GM12878 (cell line): ENCODE measurements around the gene TBC1D23. TPM values are rescaled to one million over a fixed set of nuclear protein-coding genes. Genes with fewer than 3 reads are reported as not detected.

ENCODE experiments used
- BRCA1 ChIP-seq: IDR thresholded peaks from 2 replicates; pipeline ENCODE4 v1.6.1; 2011; ENCODE audit warnings: low read depth, low read length, improper control_type of control experiment
- ESRRA ChIP-seq: IDR thresholded peaks from 2 replicates; pipeline ENCODE4 v1.6.1; 2012; ENCODE audit warnings: mild to moderate bottlenecking, low read length, improper control_type of control experiment
- EZH2 ChIP-seq: IDR thresholded peaks from 2 replicates; pipeline ENCODE4 v1.6.1; 2012; ENCODE audit warnings: low read depth, mild to moderate bottlenecking, control low read depth, inconsistent platforms, low read length, borderline replicate concordance; ENCODE audit not compliant: control insufficient read depth
- LARP7 ChIP-seq: fragments of 450-650 bp; IDR thresholded peaks from 2 replicates; pipeline ENCODE4 v1.6.1; 2017; ENCODE audit warnings: mild to moderate bottlenecking
- MEF2B ChIP-seq: fragments of 450-650 bp; IDR thresholded peaks from 2 replicates; pipeline ENCODE4 v1.6.1; 2018; ENCODE audit warnings: mild to moderate bottlenecking, moderate library complexity; ENCODE audit not compliant: partially characterized antibody, poor library complexity, severe bottlenecking
- MYC ChIP-seq: IDR thresholded peaks from 2 replicates; pipeline ENCODE4 v1.6.1; 2011; ENCODE audit warnings: mild to moderate bottlenecking, low read length, moderate library complexity, inconsistent platforms; ENCODE audit not compliant: insufficient read depth, insufficient replicate concordance, insufficient read length, severe bottlenecking
- NBN ChIP-seq: fragments of 450-650 bp; IDR thresholded peaks from 2 replicates; pipeline ENCODE4 v1.6.1; 2016
- PAX5 ChIP-seq: IDR thresholded peaks from 2 replicates; pipeline ENCODE4 v1.6.1; 2011; ENCODE audit warnings: low read depth, low read length, borderline replicate concordance
- RCOR1 ChIP-seq: conservative IDR thresholded peaks from 2 replicates; pipeline ENCODE4 v1.6.1; 2012; ENCODE audit warnings: low read depth, low read length, improper control_type of control experiment
- RUNX3 ChIP-seq: IDR thresholded peaks from 2 replicates; pipeline ENCODE4 v1.6.1; 2012; ENCODE audit warnings: low read length, inconsistent platforms
- SUPT20H ChIP-seq: IDR thresholded peaks from 2 replicates; pipeline ENCODE4 v1.6.1; 2011; ENCODE audit warnings: low read depth, mild to moderate bottlenecking, low read length, moderate library complexity, borderline replicate concordance; ENCODE audit not compliant: control insufficient read depth
- TARDBP ChIP-seq: IDR thresholded peaks from 2 replicates; pipeline ENCODE4 v1.6.1; 2016; ENCODE audit warnings: borderline replicate concordance
- ZNF207 ChIP-seq: fragments of 450-650 bp; IDR thresholded peaks from 2 replicates; pipeline ENCODE4 v1.6.1; 2014; ENCODE audit warnings: antibody characterized with exemption, mild to moderate bottlenecking, borderline replicate concordance
- ZNF592 ChIP-seq: fragments of 450-650 bp; IDR thresholded peaks from 2 replicates; pipeline ENCODE4 v1.6.1; 2017; ENCODE audit warnings: mild to moderate bottlenecking, moderate library complexity
- polyA plus RNA-seq, 11 experiments: library from polyadenylated mRNA; depleted of rRNA in 4 of 11; unstranded in 6 of 11; stranded (reverse) in 5 of 11; fragments of >200 nt; fragmentation: Nextera tagmentation in 4 of 11; fragmentation: Illumina TruSeq in 1 of 11; extraction: Ambion mirVana in 4 of 11; extraction: Trizol in 1 of 11; gene quantifications; 1 replicate in 1 of 11; 2 replicates in 10 of 11; pipeline versions ENCODE4 v1.2.1 to v1.2.3, GENCODE V29; 2011 to 2016; ENCODE audit warnings: inconsistent platforms in 2 of 11, missing spikeins in 2 of 11, low read depth in 1 of 11
- total RNA-seq, 4 experiments: library from RNA; depleted of rRNA in 3 of 4; stranded (reverse); fragments of >200 nt in 3 of 4; fragmentation: Illumina TruSeq in 1 of 4; extraction: Trizol in 1 of 4; gene quantifications; 2 replicates each; pipeline versions ENCODE4 v1.2.1 to v1.2.3, GENCODE V29; 2013 to 2021
- TF ChIP-seq, protein P1 (sequence below): IDR thresholded peaks from 2 replicates; pipeline ENCODE4 v1.6.1; 2012; ENCODE audit warnings: mild to moderate bottlenecking, low read depth, low read length
- TF ChIP-seq, protein P2 (sequence below): fragments of 450-650 bp; IDR thresholded peaks from 2 replicates; pipeline ENCODE4 v1.6.1; 2017; ENCODE audit warnings: mild to moderate bottlenecking
- TF ChIP-seq, protein P3 (sequence below): fragments of 450-650 bp; conservative IDR thresholded peaks from 2 replicates; pipeline ENCODE4 v1.6.1; 2017; ENCODE audit warnings: mild to moderate bottlenecking, moderate library complexity

TBC1D23 gene
- total and polyA plus RNA-seq, 10 of the 15 experiments (the other 5 are each of a cell fraction or from before 2014, with no cell fraction given) = 8.2 to 23.2 (median 16.6) TPM

- TF ChIP-seq, protein P1, sequence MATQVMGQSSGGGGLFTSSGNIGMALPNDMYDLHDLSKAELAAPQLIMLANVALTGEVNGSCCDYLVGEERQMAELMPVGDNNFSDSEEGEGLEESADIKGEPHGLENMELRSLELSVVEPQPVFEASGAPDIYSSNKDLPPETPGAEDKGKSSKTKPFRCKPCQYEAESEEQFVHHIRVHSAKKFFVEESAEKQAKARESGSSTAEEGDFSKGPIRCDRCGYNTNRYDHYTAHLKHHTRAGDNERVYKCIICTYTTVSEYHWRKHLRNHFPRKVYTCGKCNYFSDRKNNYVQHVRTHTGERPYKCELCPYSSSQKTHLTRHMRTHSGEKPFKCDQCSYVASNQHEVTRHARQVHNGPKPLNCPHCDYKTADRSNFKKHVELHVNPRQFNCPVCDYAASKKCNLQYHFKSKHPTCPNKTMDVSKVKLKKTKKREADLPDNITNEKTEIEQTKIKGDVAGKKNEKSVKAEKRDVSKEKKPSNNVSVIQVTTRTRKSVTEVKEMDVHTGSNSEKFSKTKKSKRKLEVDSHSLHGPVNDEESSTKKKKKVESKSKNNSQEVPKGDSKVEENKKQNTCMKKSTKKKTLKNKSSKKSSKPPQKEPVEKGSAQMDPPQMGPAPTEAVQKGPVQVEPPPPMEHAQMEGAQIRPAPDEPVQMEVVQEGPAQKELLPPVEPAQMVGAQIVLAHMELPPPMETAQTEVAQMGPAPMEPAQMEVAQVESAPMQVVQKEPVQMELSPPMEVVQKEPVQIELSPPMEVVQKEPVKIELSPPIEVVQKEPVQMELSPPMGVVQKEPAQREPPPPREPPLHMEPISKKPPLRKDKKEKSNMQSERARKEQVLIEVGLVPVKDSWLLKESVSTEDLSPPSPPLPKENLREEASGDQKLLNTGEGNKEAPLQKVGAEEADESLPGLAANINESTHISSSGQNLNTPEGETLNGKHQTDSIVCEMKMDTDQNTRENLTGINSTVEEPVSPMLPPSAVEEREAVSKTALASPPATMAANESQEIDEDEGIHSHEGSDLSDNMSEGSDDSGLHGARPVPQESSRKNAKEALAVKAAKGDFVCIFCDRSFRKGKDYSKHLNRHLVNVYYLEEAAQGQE = no peak
- TF ChIP-seq MEF2B (no peak), ESRRA (no peak), TARDBP (peak; percentile 82), RUNX3 (no peak), RCOR1 (no peak), PAX5 (no peak), SUPT20H (no peak), MYC (no peak), LARP7 (peak; percentile 74; the same call in 1 of the 2 replicates), ZNF592 (no peak), ZNF207 (no peak), NBN (peak; percentile 84; the same call in 1 of the 2 replicates), EZH2 (no peak), BRCA1 (0 out of 2 replicates have a peak, but pooled peaks have one; percentile 12)
- TF ChIP-seq, protein P2, sequence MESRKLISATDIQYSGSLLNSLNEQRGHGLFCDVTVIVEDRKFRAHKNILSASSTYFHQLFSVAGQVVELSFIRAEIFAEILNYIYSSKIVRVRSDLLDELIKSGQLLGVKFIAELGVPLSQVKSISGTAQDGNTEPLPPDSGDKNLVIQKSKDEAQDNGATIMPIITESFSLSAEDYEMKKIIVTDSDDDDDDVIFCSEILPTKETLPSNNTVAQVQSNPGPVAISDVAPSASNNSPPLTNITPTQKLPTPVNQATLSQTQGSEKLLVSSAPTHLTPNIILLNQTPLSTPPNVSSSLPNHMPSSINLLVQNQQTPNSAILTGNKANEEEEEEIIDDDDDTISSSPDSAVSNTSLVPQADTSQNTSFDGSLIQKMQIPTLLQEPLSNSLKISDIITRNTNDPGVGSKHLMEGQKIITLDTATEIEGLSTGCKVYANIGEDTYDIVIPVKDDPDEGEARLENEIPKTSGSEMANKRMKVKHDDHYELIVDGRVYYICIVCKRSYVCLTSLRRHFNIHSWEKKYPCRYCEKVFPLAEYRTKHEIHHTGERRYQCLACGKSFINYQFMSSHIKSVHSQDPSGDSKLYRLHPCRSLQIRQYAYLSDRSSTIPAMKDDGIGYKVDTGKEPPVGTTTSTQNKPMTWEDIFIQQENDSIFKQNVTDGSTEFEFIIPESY = no peak
- TF ChIP-seq, protein P3, sequence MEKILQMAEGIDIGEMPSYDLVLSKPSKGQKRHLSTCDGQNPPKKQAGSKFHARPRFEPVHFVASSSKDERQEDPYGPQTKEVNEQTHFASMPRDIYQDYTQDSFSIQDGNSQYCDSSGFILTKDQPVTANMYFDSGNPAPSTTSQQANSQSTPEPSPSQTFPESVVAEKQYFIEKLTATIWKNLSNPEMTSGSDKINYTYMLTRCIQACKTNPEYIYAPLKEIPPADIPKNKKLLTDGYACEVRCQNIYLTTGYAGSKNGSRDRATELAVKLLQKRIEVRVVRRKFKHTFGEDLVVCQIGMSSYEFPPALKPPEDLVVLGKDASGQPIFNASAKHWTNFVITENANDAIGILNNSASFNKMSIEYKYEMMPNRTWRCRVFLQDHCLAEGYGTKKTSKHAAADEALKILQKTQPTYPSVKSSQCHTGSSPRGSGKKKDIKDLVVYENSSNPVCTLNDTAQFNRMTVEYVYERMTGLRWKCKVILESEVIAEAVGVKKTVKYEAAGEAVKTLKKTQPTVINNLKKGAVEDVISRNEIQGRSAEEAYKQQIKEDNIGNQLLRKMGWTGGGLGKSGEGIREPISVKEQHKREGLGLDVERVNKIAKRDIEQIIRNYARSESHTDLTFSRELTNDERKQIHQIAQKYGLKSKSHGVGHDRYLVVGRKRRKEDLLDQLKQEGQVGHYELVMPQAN = peak; percentile 69
Measured at GRCh38 chr3:100260685-100261484, at the start of gene TBC1D23 (continued).
